Mesothelial cell of epicardium (in vitro differentiated cells): ENCODE data around the gene PLEKHH1. TPM values are rescaled to one million over a fixed set of nuclear protein-coding genes. Genes with fewer than 3 reads are reported as not detected.

ENCODE experiments used
- DNase-seq, 2 experiments: peaks; one replicate each; pipeline ENCODE4 v3.0.0; 2021; ENCODE audit warnings: low spot score in 2 of 2; ENCODE audit not compliant: unreplicated experiment in 2 of 2
- H3K27ac Mint-ChIP-seq: 2 replicates; pipeline ENCODE4 v1.8.0; 2021; ENCODE audit warnings: mixed read lengths
- H3K27me3 Mint-ChIP-seq: 2 replicates; pipeline ENCODE4 v1.8.0; 2021; ENCODE audit warnings: low read depth, mixed read lengths
- H3K36me3 Mint-ChIP-seq: 2 replicates; pipeline ENCODE4 v1.8.0; 2021; ENCODE audit warnings: mixed read lengths
- H3K4me1 Mint-ChIP-seq: 2 replicates; pipeline ENCODE4 v1.8.0; 2021; ENCODE audit warnings: mixed read lengths
- H3K4me3 Mint-ChIP-seq: 2 replicates; pipeline ENCODE4 v1.8.0; 2021; ENCODE audit warnings: mild to moderate bottlenecking, moderate library complexity, mixed read lengths
- H3K9me3 Mint-ChIP-seq: 2 replicates; pipeline ENCODE4 v1.8.0; 2021; ENCODE audit warnings: mixed read lengths
- total RNA-seq: library from RNA; stranded (reverse); gene quantifications from 3 replicates; pipeline ENCODE4 v1.2.1, GENCODE V29; 2021
- TF ChIP-seq, protein P1 (sequence below): fragments of 200-600 bp; sonication (generic); IDR thresholded peaks from one replicate; pipeline ENCODE4 v1.5.0; 2021; ENCODE audit warnings: antibody characterized with exemption; ENCODE audit not compliant: unreplicated experiment

Gene PLEKHH1
- total RNA-seq, 1 donor from 2014 or later = 21.4 TPM

GRCh38 chr14:67502867-67503266, 30.2 kb upstream of the PLEKHH1 start:
- Mint-ChIP-seq H3K27me3 (peaks cover 6% of the 10 kb centered on the region), H3K4me1 (no peaks in the 10 kb centered on the region), H3K4me3 (no peak overlapping the region), H3K27ac (no peak overlapping the region), H3K9me3 (no peaks in the 10 kb centered on the region), H3K36me3 (no peaks in the 10 kb centered on the region)
- TF ChIP-seq, protein P1, sequence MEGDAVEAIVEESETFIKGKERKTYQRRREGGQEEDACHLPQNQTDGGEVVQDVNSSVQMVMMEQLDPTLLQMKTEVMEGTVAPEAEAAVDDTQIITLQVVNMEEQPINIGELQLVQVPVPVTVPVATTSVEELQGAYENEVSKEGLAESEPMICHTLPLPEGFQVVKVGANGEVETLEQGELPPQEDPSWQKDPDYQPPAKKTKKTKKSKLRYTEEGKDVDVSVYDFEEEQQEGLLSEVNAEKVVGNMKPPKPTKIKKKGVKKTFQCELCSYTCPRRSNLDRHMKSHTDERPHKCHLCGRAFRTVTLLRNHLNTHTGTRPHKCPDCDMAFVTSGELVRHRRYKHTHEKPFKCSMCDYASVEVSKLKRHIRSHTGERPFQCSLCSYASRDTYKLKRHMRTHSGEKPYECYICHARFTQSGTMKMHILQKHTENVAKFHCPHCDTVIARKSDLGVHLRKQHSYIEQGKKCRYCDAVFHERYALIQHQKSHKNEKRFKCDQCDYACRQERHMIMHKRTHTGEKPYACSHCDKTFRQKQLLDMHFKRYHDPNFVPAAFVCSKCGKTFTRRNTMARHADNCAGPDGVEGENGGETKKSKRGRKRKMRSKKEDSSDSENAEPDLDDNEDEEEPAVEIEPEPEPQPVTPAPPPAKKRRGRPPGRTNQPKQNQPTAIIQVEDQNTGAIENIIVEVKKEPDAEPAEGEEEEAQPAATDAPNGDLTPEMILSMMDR = no peak
- no peak for DNase-seq

- Mint-ChIP-seq H3K36me3 (no peaks in the 10 kb centered on the region), H3K4me3 (no peak overlapping the region), H3K27me3 (peaks cover 7% of the 10 kb centered on the region), H3K9me3 (no peaks in the 10 kb centered on the region), H3K4me1 (no peaks in the 10 kb centered on the region), H3K27ac (no peak overlapping the region)
- TF ChIP-seq, protein P1 = no peak
- DNase-seq = no peak
Observed at GRCh38 chr14:67503331-67503730, 29.8 kb upstream of the PLEKHH1 start.

- H3K9me3 Mint-ChIP-seq = no peaks in the 10 kb centered on the region
- no peak overlapping the region for H3K27ac Mint-ChIP-seq
- H3K4me1 Mint-ChIP-seq = no peaks in the 10 kb centered on the region
- H3K4me3 Mint-ChIP-seq = no peak overlapping the region
- TF ChIP-seq, protein P1 = no peak
- no peak for DNase-seq
- no peaks in the 10 kb centered on the region for H3K36me3 Mint-ChIP-seq
- peaks cover 8% of the 10 kb centered on the region for H3K27me3 Mint-ChIP-seq
Observed at GRCh38 chr14:67505254-67505653, 27.8 kb upstream of the PLEKHH1 start.

- Mint-ChIP-seq H3K27me3 (peaks cover 31% of the 10 kb centered on the region), H3K36me3 (no peaks in the 10 kb centered on the region)
Observed at GRCh38 chr14:67508956-67509355, 24.1 kb upstream of the PLEKHH1 start.

DNA sequence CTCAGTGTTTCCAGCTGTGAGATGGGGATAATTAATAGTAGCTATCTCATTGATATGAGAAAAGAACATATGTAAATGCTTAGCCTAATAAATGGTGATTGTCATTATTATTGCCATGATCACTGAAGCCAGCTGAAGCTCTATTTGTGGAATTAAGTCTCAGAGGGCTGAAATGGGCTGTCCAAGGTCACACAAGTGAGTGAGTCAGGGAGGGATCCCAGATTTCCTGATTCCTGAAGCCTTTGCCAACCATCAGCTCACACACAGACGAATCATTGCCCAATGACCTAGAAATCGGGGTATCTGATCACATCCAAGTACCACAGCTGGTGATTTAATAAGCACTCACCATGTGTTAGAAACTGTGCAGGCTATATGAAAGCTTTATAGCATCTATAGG, 23.0 kb upstream of the PLEKHH1 start:
- H3K27ac Mint-ChIP-seq = no peak overlapping the region
- H3K36me3 Mint-ChIP-seq = no peaks in the 10 kb centered on the region
- H3K9me3 Mint-ChIP-seq = no peaks in the 10 kb centered on the region
- TF ChIP-seq, protein P1 = no peak
- peaks cover 39% of the 10 kb centered on the region for H3K27me3 Mint-ChIP-seq
- H3K4me1 Mint-ChIP-seq = peaks cover 3% of the 10 kb centered on the region
- H3K4me3 Mint-ChIP-seq = no peak overlapping the region
- DNase-seq = no peak

More at GRCh38 chr14:67508956-67509355, 24.1 kb upstream of the PLEKHH1 start:
- H3K27ac Mint-ChIP-seq = no peak overlapping the region
- no peak for DNase-seq
- no peaks in the 10 kb centered on the region for H3K9me3 Mint-ChIP-seq
- TF ChIP-seq, protein P1 = no peak
- H3K4me1 Mint-ChIP-seq = peaks cover under 1% of the 10 kb centered on the region
- H3K4me3 Mint-ChIP-seq = no peak overlapping the region

GRCh38 chr14:67510836-67511235, 22.3 kb upstream of the PLEKHH1 start:
- DNase-seq = no peak
- peaks cover 43% of the 10 kb centered on the region for H3K27me3 Mint-ChIP-seq
- TF ChIP-seq, protein P1 = no peak
- H3K9me3 Mint-ChIP-seq = no peaks in the 10 kb centered on the region
- H3K4me1 Mint-ChIP-seq = peaks cover 3% of the 10 kb centered on the region
- H3K27ac Mint-ChIP-seq = no peak overlapping the region
- H3K36me3 Mint-ChIP-seq = no peaks in the 10 kb centered on the region
- H3K4me3 Mint-ChIP-seq = no peak overlapping the region
